GM18517 (cell line): ENCODE data around the gene TTYH3.
"Not testable (repeated sequence)": the region's sequence is repeated elsewhere in the genome, so short reads cannot be mapped to it uniquely, and the experiment has no call there.

Experiments used
- ATAC-seq: cut with Tn5 transposase; IDR thresholded peaks from one replicate; pipeline ENCODE4 v1.9.1; 2021; ENCODE audit warnings: mild to moderate bottlenecking, moderate library complexity; ENCODE audit not compliant: unreplicated experiment

The TTYH3 gene, protein sequence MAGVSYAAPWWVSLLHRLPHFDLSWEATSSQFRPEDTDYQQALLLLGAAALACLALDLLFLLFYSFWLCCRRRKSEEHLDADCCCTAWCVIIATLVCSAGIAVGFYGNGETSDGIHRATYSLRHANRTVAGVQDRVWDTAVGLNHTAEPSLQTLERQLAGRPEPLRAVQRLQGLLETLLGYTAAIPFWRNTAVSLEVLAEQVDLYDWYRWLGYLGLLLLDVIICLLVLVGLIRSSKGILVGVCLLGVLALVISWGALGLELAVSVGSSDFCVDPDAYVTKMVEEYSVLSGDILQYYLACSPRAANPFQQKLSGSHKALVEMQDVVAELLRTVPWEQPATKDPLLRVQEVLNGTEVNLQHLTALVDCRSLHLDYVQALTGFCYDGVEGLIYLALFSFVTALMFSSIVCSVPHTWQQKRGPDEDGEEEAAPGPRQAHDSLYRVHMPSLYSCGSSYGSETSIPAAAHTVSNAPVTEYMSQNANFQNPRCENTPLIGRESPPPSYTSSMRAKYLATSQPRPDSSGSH

GRCh38 chr7:2631946-2632732 is at the start of gene TTYH3:
TSS of gene TTYH3 (plus strand) at chr7:2631986. CDS start at chr7:2632156, 170 bp downstream.
- peak; percentile 22 for ATAC-seq

DNA sequence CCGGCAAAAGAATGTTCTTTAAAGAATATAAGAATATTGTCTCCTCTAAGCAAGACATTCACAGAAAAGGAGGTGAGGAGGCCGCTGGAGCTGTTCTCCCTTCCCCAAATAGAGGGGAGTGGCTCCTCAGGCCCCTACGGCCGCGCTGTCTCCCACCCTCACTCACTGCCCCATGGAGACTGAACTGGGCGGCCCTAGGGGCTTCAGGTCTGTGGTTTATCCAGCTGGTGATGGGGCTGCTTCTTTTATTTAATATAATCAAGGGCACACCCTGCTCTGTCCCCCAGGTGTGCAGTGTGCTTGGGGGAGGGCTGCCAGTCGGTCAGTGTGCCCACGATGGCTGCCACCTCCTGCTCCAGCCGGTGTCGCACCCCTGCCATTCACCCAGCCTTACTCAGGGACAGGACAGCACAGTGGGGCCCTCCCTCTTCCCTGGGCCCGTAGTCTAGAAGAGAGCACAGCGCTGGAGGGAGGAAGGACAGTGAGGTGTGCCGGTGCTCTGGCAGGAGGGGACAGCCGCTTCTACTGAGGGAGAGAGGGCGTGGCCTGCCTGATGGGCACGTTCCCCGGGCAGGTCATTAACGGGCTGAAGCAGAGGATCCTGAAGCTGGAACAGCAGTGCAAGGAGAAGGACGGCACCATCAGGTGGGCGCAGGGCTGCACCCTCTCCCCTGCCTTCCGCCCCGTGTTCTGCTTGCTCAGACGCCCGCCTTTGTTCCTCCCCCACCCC is 49.6 kb upstream of the TTYH3 start:
- ATAC-seq = no peak

DNA sequence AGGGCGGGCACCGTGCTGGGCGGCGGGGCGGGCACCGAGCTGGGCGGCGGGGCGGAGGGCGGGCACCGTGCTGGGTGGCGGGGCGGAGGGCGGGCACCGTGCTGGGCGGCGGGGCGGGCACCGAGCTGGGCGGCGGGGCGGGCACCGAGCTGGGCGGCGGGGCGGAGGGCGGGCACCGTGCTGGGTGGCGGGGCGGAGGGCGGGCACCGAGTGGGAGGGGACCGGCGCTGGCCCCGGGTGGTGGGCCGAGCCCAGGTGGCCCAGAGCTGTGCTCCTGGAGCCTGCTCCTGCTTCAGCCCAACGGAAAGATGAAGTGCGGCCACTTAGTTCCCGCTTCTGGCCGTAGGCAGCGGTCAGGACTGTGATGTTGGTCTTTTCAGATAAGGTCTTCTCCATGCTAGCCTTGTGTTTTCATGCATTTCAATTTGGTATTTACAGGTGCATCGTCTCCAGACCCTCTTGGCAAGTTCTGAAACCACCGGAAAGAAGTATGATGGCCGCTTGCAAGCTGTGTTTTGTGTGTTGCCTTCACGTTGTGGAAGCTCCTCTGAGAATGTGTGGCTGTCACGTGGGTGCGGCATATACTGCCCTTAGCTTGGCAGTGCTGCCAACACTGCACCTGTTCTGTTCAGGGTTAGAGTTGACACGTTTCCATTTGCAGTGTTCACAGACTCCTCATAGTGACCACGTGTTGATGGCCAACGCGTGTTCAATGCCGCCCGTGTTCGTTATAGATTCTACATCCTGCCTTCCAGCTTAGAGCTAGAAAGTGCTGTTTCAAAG is 47.8 kb upstream of the TTYH3 start:
- ATAC-seq = no peak

- no peak for ATAC-seq
These were observed 46.3 kb upstream of the TTYH3 start for GRCh38 chr7:2585446-2585845.

GRCh38 chr7:2586326-2587020 is 45.3 kb upstream of the TTYH3 start:
- ATAC-seq = no peak

DNA sequence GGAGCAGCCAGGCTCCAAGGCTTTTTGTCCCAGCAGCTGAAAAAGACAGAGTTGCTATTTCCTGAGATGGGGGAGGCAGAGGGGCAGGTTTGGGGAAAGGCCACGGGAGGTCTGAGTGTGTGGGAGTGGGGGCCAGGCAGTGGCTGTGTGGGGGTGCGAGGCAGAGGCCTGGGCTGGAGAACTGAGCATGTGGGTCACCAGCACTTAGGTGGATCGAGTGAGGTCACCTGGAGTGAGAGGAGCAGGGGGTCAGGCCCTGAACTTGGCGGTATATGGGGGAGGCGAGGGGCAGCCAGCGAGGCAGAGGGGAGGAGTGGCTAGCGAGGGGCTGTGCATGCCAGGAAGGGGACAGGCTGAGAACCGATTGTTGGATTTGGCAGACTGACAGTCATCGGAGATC is 44.7 kb upstream of the TTYH3 start:
- no peak for ATAC-seq

- ATAC-seq = no peak
These were observed 44.0 kb upstream of the TTYH3 start for GRCh38 chr7:2587778-2588177.

GRCh38 chr7:2589341-2589740 is 42.4 kb upstream of the TTYH3 start:
- no peak for ATAC-seq

DNA sequence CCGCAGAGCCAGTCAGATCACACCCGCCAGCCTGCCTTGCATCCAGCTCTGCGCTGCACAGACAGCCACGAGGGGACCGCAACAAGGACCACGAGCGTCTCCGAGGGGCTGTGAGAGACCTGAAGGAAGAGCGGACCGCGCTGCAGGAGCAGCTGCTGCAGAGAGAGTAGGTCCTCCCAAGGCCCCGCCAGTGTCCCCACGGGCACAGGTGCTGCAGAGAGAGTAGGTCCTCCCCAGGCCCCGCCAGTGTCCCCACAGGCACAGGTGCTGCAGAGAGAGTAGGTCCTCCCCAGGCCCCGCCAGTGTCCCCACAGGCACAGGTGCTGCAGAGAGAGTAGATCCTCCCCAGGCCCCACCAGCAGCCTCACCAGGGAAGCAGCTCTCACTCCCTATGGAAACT is 41.8 kb upstream of the TTYH3 start:
- not testable (repeated sequence) for ATAC-seq

- no peak for ATAC-seq
These were observed 39.4 kb upstream of the TTYH3 start for GRCh38 chr7:2592375-2592865.

DNA sequence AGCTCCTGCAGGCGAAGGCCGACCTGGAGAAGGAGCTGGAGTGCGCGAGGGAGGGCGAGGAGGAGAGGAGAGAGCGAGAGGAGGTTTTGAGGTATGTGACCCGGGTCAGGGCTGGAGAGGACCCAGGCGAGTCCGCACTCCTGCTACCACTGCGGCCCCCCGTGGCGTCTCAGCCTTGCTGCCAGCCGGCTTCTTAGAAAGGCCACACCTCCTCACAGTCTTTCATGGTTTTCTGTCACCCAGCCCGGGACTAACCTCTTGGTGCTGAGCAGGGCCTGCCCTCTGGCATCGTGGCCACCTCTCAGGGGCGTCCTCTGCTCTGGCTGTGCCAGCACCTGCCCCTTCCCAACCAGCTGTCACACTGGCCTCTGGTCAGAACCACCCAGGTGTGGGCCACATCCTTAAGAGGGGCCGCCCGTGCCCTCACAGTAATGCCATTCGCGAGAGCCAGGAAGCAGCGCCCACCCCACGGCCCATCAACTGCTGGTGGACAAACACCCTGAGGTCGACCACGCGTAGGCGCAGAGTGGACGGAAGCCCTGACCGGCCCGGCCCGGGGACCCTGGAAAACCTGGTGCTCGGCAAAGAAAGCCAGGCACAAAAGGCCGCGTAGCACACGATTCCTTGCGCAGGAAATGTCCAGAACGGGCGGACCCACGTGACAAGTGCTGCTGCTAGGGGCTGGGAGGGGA is 38.6 kb upstream of the TTYH3 start:
- no peak for ATAC-seq

DNA sequence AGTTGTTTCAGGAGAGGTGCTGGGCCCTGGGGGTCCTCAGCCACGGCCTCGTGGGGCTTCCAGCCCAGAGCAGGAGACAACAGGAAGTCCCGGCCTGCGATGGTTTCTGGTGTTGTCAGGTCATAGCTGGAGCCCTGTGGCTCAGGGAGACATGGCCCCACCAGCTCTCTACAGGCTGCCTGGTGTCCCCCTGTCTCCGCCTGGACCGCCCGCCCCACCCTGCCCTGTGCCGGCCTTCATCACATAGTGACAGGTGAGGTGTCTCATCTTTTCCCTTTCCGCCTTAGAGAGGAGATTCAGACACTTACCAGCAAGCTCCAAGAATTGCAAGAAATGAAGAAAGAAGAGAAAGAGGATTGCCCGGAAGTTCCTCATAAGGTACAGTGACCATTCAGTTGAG is 37.2 kb upstream of the TTYH3 start:
- ATAC-seq = no peak

- no peak for ATAC-seq
These were observed 36.4 kb upstream of the TTYH3 start for GRCh38 chr7:2595258-2595860.

DNA sequence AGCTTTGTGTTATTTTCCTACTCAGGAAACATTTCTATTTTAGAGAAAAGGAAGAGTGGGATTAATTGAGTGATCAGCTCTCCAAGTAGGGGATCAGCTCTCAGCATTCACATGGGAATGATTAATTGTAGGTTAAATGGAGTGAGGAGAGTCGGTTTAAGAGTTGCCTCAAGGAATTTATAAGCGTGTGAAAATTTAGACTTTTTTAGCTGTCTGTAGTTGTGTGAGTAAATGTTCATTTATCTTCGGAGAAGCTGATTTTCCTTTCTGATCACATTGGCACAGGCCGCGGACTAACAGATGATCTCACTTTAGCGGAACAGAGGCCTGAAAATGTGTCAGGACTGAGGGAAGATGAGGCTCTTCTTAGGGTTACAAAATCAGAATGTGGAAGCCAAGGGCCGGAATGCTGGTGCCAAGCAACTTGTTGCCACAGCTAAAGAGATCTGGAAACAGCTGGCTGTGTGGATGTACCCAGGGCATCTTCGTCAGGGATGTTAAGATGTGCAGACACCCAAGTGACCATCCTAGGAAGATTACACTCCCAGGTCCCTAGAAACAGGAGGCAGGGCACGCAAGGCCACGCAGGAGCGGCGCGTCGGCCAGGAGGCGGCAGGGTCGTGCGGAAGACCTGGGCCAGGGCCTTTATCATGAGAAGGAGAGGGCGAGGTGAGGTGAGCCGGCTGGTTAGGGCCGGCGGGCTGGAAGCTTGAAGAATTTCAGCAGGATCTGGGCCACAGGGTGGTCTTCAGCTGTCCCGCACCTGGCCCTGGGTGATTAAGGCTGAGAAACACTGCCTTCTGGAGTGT is 35.1 kb upstream of the TTYH3 start:
- ATAC-seq = no peak

- ATAC-seq = no peak
These were observed 34.5 kb upstream of the TTYH3 start for GRCh38 chr7:2597273-2597640.

- ATAC-seq = no peak
These were observed 33.5 kb upstream of the TTYH3 start for GRCh38 chr7:2598154-2598823.

DNA sequence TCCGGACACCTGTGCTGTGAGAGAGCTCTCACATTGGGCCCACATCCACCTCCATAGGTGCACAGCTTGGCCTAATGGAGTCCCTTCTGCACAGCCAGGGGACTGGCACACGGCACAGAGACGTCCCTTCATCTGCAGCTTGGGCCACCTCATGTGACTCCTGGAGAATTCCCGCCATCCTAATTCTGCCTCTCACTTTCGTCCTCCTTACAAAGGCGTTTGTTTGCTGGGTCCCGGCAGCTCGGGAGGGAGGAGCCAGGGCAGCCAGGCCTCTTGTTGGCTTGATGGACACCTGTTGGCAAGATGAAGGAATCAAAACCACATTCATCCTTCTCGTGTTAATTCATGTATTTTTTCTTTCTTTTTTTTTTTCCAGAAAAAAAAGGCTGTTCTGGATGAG is 30.7 kb upstream of the TTYH3 start:
- no peak for ATAC-seq
